HCT116 (cell line): Measurements from ENCODE around the gene LRRC10. TPM values are rescaled to one million over a fixed set of nuclear protein-coding genes. Genes with fewer than 3 reads are reported as not detected.

ENCODE experiments used
- ATAC-seq: fragments of 200-7000 bp; cut with Tn5 transposase; 2 replicates; pipeline ENCODE4 v1.9.1; 2020; ENCODE audit warnings: mild to moderate bottlenecking, moderate library complexity
- BruUV-seq: library from RNA; stranded (reverse); fragments of 400-500 nt; replicated peaks from 2 replicates; lab custom pipeline; 2021; lab: Mats Ljungman, UMichigan
- CTCF ChIA-PET: fragments of 300-600 bp; sonication (Branson Sonifier 250); formaldehyde crosslinking; loops from one replicate; lab custom pipeline; 2021; ENCODE audit warnings: antibody characterized with exemption; lab: Charles Lee
- POLR2A ChIA-PET: fragments of 300-600, 350-600 bp; sonication (Branson Sonifier 250); formaldehyde crosslinking; loops from one replicate; lab custom pipeline; 2021; ENCODE audit warnings: antibody characterized with exemption; lab: Charles Lee
- RAD21 ChIA-PET, 2 experiments: fragments of 300-600 bp; sonication (Branson Sonifier 250); formaldehyde crosslinking; loops; one replicate each; lab custom pipeline; 2023; ENCODE audit warnings: low total read pairs in 2 of 2; ENCODE audit not compliant: uncharacterized antibody in 2 of 2, unreplicated experiment in 2 of 2, low non-redundant PET in 1 of 2; lab: Charles Lee
- DNase-seq: peaks from one replicate; pipeline ENCODE4 v3.0.0-alpha.2; 2010; ENCODE audit warnings: low read depth, low spot score
- H2AFZ ChIP-seq: fragments of 200-600 bp; shearing (Covaris generic), sonication (generic); 2 replicates; pipeline ENCODE4 v1.6.1; 2017; ENCODE audit warnings: low read depth, mixed run types, mixed read lengths, antibody characterized with exemption, low read length; ENCODE audit not compliant: poor library complexity, severe bottlenecking
- H3K27ac ChIP-seq: 2 replicates; pipeline ENCODE4 v1.5.1; 2012; ENCODE audit warnings: low read depth, low read length
- H3K27me3 ChIP-seq: fragments of 200-600 bp; sonication (generic); 2 replicates; pipeline ENCODE4 v1.6.1; 2016; ENCODE audit warnings: mixed run types, low read length, mixed read lengths; ENCODE audit not compliant: insufficient read depth
- H3K36me3 ChIP-seq, 2 experiments: fragments of 200-500 bp in 1 of 2; fragments of 200-600 bp in 1 of 2; sonication (Bioruptor generic) in 1 of 2; sonication (generic) in 1 of 2; 2 replicates each; pipeline versions ENCODE4 v1.5.1 to v1.6.1; 2014 to 2016; ENCODE audit warnings: low read length in 2 of 2, inconsistent platforms in 1 of 2, mixed read lengths in 1 of 2, mixed run types in 1 of 2; ENCODE audit not compliant: insufficient read depth in 2 of 2, control insufficient read depth in 1 of 2
- H3K4me1 ChIP-seq, 2 experiments: fragments of 200-600 bp in 1 of 2; sonication (generic) in 1 of 2; 2 replicates each; pipeline versions ENCODE4 v1.5.1 to v1.6.1; 2012 to 2017; ENCODE audit warnings: low read length in 2 of 2, inconsistent platforms in 1 of 2, mild to moderate bottlenecking in 1 of 2, mixed read lengths in 1 of 2, mixed run types in 1 of 2, moderate library complexity in 1 of 2; ENCODE audit not compliant: insufficient read depth in 2 of 2, control insufficient read depth in 1 of 2
- H3K4me2 ChIP-seq: fragments of 200-600 bp; sonication (generic); 2 replicates; pipeline ENCODE4 v1.6.1; 2017; ENCODE audit warnings: mixed run types, low read length, mixed read lengths
- H3K4me3 ChIP-seq, 2 experiments: fragments of 200-600 bp in 1 of 2; sonication (generic) in 1 of 2; replicated peaks in 1 of 2; 2 replicates each; pipeline ENCODE4 v1.5.1; 2011 to 2016; ENCODE audit warnings: low read length in 2 of 2, control low read depth in 1 of 2, low read depth in 1 of 2, mild to moderate bottlenecking in 1 of 2, mixed read lengths in 1 of 2, mixed run types in 1 of 2
- H3K79me2 ChIP-seq: fragments of 200-600 bp; sonication (generic); 2 replicates; pipeline ENCODE4 v1.6.1; 2017; ENCODE audit warnings: mild to moderate bottlenecking, mixed run types, low read length, moderate library complexity, mixed read lengths; ENCODE audit not compliant: insufficient read depth
- H3K9ac ChIP-seq: fragments of 200-600 bp; sonication (generic); 2 replicates; pipeline ENCODE4 v1.6.1; 2016; ENCODE audit warnings: low read length, mixed read lengths
- H3K9me2 ChIP-seq: fragments of 200-600 bp; sonication (generic), shearing (Covaris generic); 2 replicates; pipeline ENCODE4 v1.6.1; 2017; ENCODE audit warnings: mixed run types, mild to moderate bottlenecking, moderate library complexity; ENCODE audit not compliant: insufficient read depth
- H3K9me3 ChIP-seq, 2 experiments: fragments of 200-500 bp in 1 of 2; fragments of 200-600 bp in 1 of 2; sonication (Bioruptor generic) in 1 of 2; sonication (generic) in 1 of 2; 2 replicates each; pipeline ENCODE4 v1.6.1; 2014 to 2017; ENCODE audit warnings: low read length in 2 of 2, mixed read lengths in 2 of 2, inconsistent platforms in 1 of 2, low read depth in 1 of 2, mild to moderate bottlenecking in 1 of 2, mixed run types in 1 of 2, moderate library complexity in 1 of 2; ENCODE audit not compliant: control insufficient read depth in 1 of 2, insufficient read depth in 1 of 2
- H4K20me1 ChIP-seq: fragments of 200-600 bp; sonication (generic), shearing (Covaris generic); 2 replicates; pipeline ENCODE4 v1.6.1; 2017; ENCODE audit warnings: mixed run types, mild to moderate bottlenecking, moderate library complexity; ENCODE audit not compliant: insufficient read depth
- CEBPB ChIP-seq: IDR thresholded peaks from 2 replicates; pipeline ENCODE4 v1.6.1; 2012; ENCODE audit warnings: low read depth
- ELF1 ChIP-seq: IDR thresholded peaks from 2 replicates; pipeline ENCODE4 v1.6.1; 2012; ENCODE audit warnings: low read depth, borderline replicate concordance
- EZH2phosphoT487 ChIP-seq: fragments of 200-600 bp; IDR thresholded peaks from 2 replicates; pipeline ENCODE4 v1.6.1; 2018; ENCODE audit warnings: antibody characterized with exemption, borderline replicate concordance
- POLR2A ChIP-seq: IDR thresholded peaks from 2 replicates; pipeline ENCODE4 v1.7.0; 2011; ENCODE audit warnings: borderline replicate concordance; ENCODE audit not compliant: insufficient read depth, insufficient read length; ENCODE audit errors: extremely low read depth
- POLR2AphosphoS5 ChIP-seq: IDR thresholded peaks from 2 replicates; pipeline ENCODE4 v1.6.1; 2011; ENCODE audit warnings: mild to moderate bottlenecking, low read depth, low read length, moderate library complexity
- SRF ChIP-seq: IDR thresholded peaks from 2 replicates; pipeline ENCODE4 v1.6.1; 2012; ENCODE audit warnings: low read depth
- YY1 ChIP-seq: IDR thresholded peaks from 2 replicates; pipeline ENCODE4 v1.6.1; 2011; ENCODE audit warnings: low read length, low read depth, moderate library complexity, mild to moderate bottlenecking; ENCODE audit not compliant: insufficient replicate concordance; ENCODE audit errors: extremely low read depth
- ZFX ChIP-seq: fragments of 450-650 bp; IDR thresholded peaks from 2 replicates; pipeline ENCODE4 v1.6.1; 2017
- intact Hi-C: fragments of 100-400 bp; cut with micrococcal nuclease; formaldehyde crosslinking; loops from 2 replicates; pipeline ENCODE4 v1.10.0; 2022
- total RNA-seq: library from RNA; stranded (reverse); gene quantifications from one replicate; pipeline ENCODE4 v1.2.1, GENCODE V29; 2021; ENCODE audit not compliant: unreplicated experiment
- TF ChIP-seq, protein P1 (sequence below), 3 experiments: fragments of 200-600 bp in 1 of 3; sonication (generic) in 1 of 3; IDR thresholded peaks in 2 of 3; conservative IDR thresholded peaks in 1 of 3; 2 replicates each; pipeline ENCODE4 v1.5.1; 2012 to 2017; ENCODE audit warnings: low read depth in 2 of 3, low read length in 2 of 3, antibody characterized with exemption in 1 of 3, borderline replicate concordance in 1 of 3, control low read depth in 1 of 3, mild to moderate bottlenecking in 1 of 3, mixed read lengths in 1 of 3, mixed run types in 1 of 3, moderate library complexity in 1 of 3; ENCODE audit not compliant: insufficient read depth in 1 of 3
- TF ChIP-seq, protein P2 (sequence below): IDR thresholded peaks from 2 replicates; pipeline ENCODE4 v1.6.1; 2012

The LRRC10 gene
- total RNA-seq, 1 experiment from 2014 or later: not detected

DNA sequence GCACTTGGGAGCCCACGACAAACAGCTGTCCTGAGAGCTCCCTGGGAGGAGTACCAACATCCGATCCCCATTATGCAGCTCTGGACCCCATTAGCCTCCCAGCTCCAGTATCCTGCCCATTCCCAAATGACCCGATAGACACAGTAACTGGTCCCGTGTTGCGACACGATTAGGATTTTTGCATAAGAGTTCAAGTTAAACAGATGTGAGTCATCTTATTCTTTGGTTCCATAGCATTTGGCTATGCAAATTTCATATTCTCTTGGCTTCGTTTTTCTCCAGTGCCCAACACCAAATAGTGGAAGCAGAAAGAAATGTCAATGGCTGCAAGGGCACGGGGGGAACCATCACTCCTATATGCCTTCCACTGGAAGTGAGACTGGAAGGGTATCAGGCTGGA is 43.0 kb upstream of the LRRC10 start:
- Histone ChIP-seq H2AFZ (no peak overlapping the region), H3K9me3 (no peaks in the 10 kb centered on the region), H3K27me3 (no peaks in the 10 kb centered on the region), H3K4me1 (peaks cover 3 to 5% of the 10 kb centered on the region in 2 experiments), H3K27ac (no peak overlapping the region), H3K79me2 (no peaks in the 10 kb centered on the region), H3K4me2 (no peak overlapping the region), H3K9me2 (no peaks in the 10 kb centered on the region), H3K4me3 (no peak overlapping the region), H4K20me1 (no peaks in the 10 kb centered on the region), H3K9ac (no peak overlapping the region), H3K36me3 (no peaks in the 10 kb centered on the region)
- ChIA-PET POLR2A (no interaction called here), CTCF (no interaction called here), RAD21 (no interaction called here)
- intact Hi-C loops: no loop called here
- ATAC-seq: no peak
- BruUV-seq: no TSS peak
- no peak for TF ChIP-seq SRF
- no peak for TF ChIP-seq ELF1
- TF ChIP-seq POLR2AphosphoS5: no peak
- TF ChIP-seq, protein P1, sequence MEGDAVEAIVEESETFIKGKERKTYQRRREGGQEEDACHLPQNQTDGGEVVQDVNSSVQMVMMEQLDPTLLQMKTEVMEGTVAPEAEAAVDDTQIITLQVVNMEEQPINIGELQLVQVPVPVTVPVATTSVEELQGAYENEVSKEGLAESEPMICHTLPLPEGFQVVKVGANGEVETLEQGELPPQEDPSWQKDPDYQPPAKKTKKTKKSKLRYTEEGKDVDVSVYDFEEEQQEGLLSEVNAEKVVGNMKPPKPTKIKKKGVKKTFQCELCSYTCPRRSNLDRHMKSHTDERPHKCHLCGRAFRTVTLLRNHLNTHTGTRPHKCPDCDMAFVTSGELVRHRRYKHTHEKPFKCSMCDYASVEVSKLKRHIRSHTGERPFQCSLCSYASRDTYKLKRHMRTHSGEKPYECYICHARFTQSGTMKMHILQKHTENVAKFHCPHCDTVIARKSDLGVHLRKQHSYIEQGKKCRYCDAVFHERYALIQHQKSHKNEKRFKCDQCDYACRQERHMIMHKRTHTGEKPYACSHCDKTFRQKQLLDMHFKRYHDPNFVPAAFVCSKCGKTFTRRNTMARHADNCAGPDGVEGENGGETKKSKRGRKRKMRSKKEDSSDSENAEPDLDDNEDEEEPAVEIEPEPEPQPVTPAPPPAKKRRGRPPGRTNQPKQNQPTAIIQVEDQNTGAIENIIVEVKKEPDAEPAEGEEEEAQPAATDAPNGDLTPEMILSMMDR (IDR thresholded peaks at IDR 0.05 in 2 of 3, conservative IDR thresholded peaks at IDR 0.05 in 1 of 3; ENCODE audit: borderline replicate concordance in 1 of 3, insufficient read depth in 1 of 3, low read depth in 2 of 3, low read length in 2 of 3): no peak
- no peak for TF ChIP-seq CEBPB
- TF ChIP-seq POLR2A: no peak
- no peak for TF ChIP-seq EZH2phosphoT487
- TF ChIP-seq, protein P2, sequence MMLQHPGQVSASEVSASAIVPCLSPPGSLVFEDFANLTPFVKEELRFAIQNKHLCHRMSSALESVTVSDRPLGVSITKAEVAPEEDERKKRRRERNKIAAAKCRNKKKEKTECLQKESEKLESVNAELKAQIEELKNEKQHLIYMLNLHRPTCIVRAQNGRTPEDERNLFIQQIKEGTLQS: no peak
- DNase-seq: no peak

DNA sequence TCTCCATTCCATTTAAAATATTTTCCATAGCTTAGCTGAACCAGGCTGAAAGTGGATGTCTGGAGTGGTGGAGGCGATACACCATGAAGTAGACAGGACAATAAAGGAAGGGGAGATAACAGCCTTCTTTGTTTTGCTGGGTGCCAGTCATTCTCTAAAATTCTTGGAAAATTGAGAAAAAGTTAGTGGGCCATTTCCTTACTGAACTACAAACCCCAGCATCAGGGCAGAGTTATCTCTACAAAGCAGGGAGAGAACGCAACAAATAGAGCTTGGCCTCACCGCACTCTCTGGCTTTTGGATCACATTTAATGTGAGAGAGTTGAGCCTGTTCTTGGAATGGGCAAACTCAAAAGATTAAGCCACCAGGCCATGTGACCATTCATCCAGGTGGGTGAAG is 41.2 kb upstream of the LRRC10 start:
- Histone ChIP-seq H3K9me3 (no peaks in the 10 kb centered on the region), H3K4me2 (no peak overlapping the region), H3K9ac (no peak overlapping the region), H3K4me3 (no peak overlapping the region), H3K79me2 (no peaks in the 10 kb centered on the region), H4K20me1 (no peaks in the 10 kb centered on the region), H3K9me2 (no peaks in the 10 kb centered on the region), H3K27me3 (no peaks in the 10 kb centered on the region), H3K27ac (no peak overlapping the region)
- no peak for DNase-seq
- intact Hi-C loops: no loop called here
- RAD21 ChIA-PET: no interaction called here
- ATAC-seq: no peak
- TF ChIP-seq YY1 (no peak), POLR2AphosphoS5 (no peak), ZFX (no peak), CEBPB (no peak), EZH2phosphoT487 (no peak), POLR2A (no peak)
- TF ChIP-seq, all 23 proteins: peak for 0
- no TSS peak for BruUV-seq
- H3K36me3 ChIP-seq: no peaks in the 10 kb centered on the region
- peaks cover 3 to 5% of the 10 kb centered on the region in 2 experiments for H3K4me1 ChIP-seq
- ChIA-PET POLR2A (interaction anchor here (0.7 kb wide), 1 partner anchor 12 kb away, joined by 3 read pairs; no protein-coding TSS in a partner anchor), CTCF (interaction anchor here (1.4 to 2.4 kb wide), 2 partner anchors 12 kb away, joined by 3 to 10 read pairs; no protein-coding TSS in a partner anchor)
- no peak overlapping the region for H2AFZ ChIP-seq
